OCI-LY7 (cell line): ENCODE data around the gene PCIF1.

ENCODE experiments used
- EZH2phosphoT487 ChIP-seq: fragments of 200-600 bp; sonication (generic); IDR thresholded peaks from 2 replicates; pipeline ENCODE4 v1.6.1; 2018; ENCODE audit warnings: low read depth, borderline replicate concordance, mild to moderate bottlenecking, mixed run types, antibody characterized with exemption, low read length, moderate library complexity, mixed read lengths
- TF ChIP-seq, protein P1 (sequence below): fragments of 200-600 bp; sonication (generic); conservative IDR thresholded peaks from 2 replicates; pipeline ENCODE4 v1.5.1; 2014; ENCODE audit warnings: mild to moderate bottlenecking, antibody characterized with exemption, low read length, moderate library complexity, mixed read lengths

DNA sequence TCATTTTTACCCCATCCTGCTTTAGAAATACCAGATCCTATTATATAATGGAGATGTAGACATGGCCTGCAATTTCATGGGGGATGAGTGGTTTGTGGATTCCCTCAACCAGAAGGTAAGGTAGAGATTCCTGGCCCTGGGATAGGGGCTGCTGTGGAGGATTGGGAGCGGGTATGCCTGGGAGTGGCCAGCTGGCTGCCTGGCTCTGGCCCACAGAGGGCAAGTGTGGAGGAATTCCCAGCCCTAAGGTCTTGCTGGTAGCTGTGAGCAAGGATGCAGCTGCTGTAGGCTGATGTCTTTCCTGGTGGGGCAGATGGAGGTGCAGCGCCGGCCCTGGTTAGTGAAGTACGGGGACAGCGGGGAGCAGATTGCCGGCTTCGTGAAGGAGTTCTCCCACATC lies 36.8 kb upstream of the PCIF1 start:
- TF ChIP-seq, protein P1, sequence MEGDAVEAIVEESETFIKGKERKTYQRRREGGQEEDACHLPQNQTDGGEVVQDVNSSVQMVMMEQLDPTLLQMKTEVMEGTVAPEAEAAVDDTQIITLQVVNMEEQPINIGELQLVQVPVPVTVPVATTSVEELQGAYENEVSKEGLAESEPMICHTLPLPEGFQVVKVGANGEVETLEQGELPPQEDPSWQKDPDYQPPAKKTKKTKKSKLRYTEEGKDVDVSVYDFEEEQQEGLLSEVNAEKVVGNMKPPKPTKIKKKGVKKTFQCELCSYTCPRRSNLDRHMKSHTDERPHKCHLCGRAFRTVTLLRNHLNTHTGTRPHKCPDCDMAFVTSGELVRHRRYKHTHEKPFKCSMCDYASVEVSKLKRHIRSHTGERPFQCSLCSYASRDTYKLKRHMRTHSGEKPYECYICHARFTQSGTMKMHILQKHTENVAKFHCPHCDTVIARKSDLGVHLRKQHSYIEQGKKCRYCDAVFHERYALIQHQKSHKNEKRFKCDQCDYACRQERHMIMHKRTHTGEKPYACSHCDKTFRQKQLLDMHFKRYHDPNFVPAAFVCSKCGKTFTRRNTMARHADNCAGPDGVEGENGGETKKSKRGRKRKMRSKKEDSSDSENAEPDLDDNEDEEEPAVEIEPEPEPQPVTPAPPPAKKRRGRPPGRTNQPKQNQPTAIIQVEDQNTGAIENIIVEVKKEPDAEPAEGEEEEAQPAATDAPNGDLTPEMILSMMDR: no peak
- TF ChIP-seq EZH2phosphoT487: no peak
